HG02840 (cell line): ENCODE results near the gene TBC1D16.

Experiments
- ATAC-seq: cut with Tn5 transposase; IDR thresholded peaks from one replicate; pipeline ENCODE4 v1.9.1; 2021; ENCODE audit warnings: mild to moderate bottlenecking, moderate library complexity, moderate number of reproducible peaks; ENCODE audit not compliant: unreplicated experiment, low FRiP score

TBC1D16 gene

DNA sequence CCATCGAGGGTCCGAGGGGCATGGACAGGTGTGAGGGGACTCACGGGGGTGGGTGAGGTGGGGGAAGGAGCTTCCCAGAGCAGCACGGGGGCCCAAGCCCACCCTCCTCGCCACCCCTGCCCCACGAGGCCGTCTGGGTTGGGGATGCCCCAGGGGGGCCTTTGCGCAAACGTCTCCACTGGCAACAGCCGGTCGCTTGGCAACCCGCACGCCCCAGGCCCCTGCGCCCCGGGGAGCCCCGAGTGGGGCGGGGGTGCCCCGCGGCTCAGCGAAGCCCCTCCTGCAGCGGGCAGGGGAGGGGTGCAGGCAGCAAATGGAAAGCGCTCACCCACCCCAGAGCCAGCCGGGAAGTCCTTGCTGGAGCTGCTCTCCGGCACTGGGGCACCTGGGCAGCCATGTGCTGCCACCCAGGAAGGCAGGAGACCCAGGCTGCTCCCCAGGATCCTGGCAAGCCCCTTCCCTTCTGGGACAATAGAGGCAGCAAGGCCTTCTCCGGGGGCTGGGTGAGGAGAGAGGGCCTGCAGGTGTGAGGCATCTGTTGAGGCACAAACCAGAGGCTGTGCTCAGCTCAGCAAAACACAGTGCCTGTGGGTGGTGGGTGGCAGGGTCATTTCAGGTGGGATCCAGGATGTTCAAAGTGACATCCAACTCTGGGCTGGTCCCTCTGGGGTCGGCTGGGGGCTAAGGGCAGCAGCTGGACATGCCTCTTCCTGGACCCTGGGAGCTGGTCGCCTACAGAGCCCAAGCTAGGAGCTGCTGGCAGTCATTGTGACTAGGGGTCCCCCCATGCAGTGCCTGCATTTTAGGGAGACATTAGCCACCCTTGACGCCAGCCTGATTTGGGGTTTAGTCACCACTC, 115.6 kb downstream of the TBC1D16 start:
- no peak for ATAC-seq

GRCh38 chr17:79919164-79919585, 116.5 kb downstream of the TBC1D16 start:
- ATAC-seq, result no peak

GRCh38 chr17:79918581-79919163, 117.0 kb downstream of the TBC1D16 start:
- no peak for ATAC-seq

DNA sequence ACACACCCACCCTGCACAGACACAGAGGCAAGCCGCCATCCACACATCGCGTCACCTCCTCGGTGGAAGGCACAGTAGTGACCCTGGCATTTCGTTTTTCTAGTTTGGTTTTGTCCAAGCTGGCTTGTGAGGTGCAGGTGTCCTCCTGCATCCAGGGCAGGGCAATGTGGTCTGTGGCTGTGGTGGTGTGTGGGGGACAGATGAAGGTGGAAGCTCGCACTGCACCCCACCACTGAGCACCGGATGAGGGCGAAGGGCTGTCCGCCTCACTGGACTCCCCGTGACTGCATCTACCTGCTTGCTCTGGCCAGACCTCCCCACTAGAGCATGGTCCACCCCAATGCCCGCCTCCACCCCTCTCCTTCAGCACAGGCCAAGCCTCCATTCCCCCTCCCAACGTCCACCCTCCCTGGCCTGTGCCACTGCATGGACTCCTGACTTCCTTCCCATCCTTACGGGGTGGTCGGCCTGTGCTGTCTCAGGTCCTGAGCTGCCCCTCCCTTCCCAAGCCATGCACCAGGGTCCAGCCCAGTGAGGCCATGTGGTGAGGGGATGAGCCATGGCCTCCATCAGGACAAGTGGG, 117.7 kb downstream of the TBC1D16 start:
- no peak for ATAC-seq

DNA sequence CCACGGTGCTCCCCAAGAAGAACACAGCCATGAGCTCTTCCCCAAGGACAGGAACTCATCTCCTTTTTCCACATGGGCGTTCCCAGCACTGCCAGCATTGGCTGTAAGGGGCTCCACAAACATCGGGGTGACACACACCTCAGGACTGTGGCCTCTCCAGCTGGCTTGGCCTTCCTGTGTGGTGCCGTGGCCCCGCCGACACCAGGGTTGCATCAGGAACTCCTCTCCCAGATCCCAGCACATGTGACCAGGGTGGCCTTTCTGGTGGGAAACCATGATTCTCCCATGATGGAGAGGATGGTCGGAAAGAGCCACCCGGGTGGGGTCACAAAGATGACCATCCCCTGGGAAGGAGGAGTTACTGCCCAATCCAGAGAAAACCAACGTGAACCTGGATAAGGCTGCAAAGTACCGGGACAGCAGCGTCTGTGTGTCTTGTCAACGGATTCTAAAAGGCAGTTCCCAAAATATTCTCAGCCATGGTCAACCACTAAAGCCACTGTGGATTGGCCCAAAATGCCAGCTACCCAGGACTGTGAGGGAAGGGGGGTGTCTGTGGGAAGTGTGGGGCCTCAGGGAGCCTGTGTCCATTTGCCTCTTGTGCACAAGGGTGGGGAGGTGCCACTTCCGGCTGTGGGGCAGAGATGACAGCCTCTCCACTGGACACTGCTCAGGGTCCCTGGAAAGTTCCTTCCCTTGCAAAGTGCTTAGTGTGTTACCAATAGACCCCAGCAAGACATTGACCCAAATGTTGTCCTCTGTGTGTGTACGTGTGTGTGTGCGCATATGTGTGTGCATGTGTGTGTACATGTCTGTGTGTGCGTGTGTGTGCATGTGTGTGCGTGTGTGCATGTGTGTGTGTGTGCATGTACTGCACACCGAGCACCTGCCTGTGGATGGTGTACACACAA, 118.4 kb downstream of the TBC1D16 start:
- no peak for ATAC-seq

DNA sequence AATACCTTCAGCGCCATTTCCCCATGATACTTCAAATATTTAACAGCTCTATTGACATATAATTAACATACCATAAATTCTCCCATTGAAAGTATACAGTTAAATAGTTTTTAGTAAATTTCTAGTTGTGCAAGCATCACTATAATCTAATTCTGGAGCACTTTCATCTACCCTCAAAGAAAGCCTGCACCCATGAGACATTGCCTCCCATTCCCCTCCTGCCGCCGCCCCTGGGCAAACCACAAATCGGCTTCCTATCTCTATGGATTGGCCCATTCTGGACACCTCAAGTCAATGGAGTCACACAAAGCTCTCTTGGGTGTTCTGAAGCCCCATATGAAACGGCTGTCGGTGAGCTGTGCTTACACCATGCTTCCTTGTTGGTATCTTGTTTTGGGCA, 119.2 kb downstream of the TBC1D16 start:
- ATAC-seq, result no peak

GRCh38 chr17:79915850-79916430, 119.7 kb downstream of the TBC1D16 start:
- no peak for ATAC-seq

- ATAC-seq, result no peak
Observed at GRCh38 chr17:79914813-79915740, 120.6 kb downstream of the TBC1D16 start.

DNA sequence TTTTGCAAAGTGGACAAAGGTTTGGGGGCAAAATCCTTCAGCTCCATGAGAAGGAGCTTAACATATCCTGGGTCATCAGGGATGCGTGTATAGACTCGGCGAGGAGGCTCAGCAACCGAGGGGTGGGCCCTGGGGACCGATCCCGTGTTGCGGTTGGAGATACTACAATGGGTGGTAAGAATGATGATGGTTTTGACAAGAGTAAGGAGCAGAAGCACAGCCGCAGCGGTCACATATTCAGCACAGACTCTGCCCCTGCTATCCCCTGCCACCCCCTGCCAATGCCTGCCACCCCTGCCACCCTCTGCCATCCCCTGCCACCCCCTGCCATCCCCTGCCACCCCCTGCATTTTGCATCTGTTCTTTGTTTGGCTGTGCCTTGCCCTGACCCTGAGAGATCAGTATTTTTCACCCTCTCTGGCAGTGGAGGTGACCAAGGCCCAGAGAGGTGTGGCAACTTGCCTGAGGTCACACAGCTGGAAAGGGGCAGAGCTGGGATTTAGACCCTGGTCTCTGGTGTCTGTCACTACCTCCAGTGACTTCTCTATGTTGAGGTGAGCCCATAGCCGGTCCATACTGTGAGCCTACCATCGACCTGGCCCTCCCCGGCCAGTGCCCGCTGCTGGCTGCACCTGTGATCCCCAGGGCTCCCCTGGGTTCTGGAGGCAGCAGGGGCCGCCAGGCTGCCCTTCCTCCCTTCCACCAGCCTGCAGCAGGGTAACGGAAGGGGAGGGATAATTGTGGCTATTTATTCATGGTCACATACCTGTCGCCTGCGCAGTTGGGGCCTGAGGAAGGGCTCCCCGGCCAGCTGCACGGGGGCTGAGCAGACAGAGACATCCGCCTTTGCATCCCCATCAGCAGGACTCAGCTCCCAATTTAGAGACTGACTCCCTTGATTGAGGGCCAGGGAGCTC, 121.5 kb downstream of the TBC1D16 start:
- ATAC-seq, result no peak

GRCh38 chr17:79913451-79913850, 122.2 kb downstream of the TBC1D16 start:
- ATAC-seq, result no peak

DNA sequence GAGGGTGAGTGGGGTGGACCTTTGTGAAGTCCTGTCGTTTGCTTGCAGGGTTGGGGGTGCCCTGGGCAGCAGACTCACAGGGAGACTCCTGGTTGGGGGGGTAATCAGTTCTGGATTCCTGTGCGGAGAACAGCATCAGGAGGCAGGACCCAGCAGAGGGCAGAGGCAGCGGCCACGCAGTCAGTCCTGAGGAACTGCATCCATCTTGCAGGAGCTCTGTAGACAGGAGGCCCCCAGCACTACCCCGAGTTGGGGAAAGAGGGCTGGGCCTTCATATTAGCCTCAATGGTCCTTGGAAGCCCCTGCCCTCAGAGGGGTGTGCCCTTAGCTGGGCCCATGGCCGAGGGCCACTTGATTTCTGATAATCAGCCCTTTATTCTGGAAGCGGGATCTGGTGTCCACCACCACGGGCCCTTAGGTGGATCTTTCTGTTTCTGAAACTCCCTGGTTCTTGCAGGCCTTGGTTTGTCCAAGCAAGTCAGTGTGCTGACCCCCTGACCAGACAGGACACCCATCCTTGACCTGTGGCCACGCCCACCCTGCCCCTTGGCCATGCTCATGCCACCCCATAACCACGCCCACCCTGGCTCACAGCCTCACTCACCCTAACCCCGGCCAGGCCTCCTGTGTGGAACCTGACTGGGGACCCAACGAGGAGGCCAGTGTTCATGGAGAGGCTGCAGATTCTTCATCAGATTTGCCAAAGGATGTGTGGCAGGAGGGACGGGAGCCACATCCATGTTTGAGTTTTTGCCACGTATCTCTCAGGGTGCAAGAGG, 122.9 kb downstream of the TBC1D16 start:
- ATAC-seq, result no peak

- no peak for ATAC-seq
Observed at GRCh38 chr17:79911430-79912399, 124.0 kb downstream of the TBC1D16 start.

DNA sequence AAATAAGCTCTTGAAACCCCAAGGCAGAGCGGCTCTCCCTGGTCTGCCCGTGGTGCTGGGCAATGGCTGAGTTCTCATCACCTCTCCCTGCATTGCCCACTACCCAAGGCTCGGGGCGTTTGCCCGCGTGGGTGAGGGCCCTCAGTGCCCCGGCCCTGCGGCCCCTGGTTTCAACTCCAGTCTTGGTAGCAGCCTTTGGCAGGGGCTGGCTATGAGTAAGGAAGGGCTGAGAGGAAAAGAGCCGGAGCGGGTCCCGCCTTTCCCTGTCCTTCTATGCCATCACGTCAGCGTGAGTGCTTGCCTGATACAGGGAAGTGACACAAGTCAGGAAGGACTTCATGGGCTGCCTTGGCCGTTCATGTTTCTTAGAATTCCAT, 124.7 kb downstream of the TBC1D16 start:
- no peak for ATAC-seq

GRCh38 chr17:79909121-79909520, 126.6 kb downstream of the TBC1D16 start:
- no peak for ATAC-seq

GRCh38 chr17:79907850-79908249, 127.8 kb downstream of the TBC1D16 start:
- ATAC-seq, result no peak

GRCh38 chr17:79907217-79907715, 128.4 kb downstream of the TBC1D16 start:
- ATAC-seq, result no peak
